ENCODE results near the gene LILRB1.

- TF ChIP-seq POLR2AphosphoS5 (IDR thresholded peaks at IDR 0.05) (no peak), POLR2A (IDR thresholded peaks at IDR 0.05) (no peak), CTCF (IDR thresholded peaks at IDR 0.05) (no peak)
Observed at GRCh38 chr19:54667217-54667616, 36.9 kb downstream of the LILRB1 start.

Data from prostate gland (tissue), 2 donors.